ENCODE measurements around the gene BCL11A.

BCL11A gene

GRCh38 chr2:60534052-60534685, 19.3 kb downstream of the BCL11A start (continued):
- TF ChIP-seq CREB5 (CRISPR knock-in tag; IDR thresholded peaks at IDR 0.05; ENCODE audit: low read depth) (no peak), TCF4 (CRISPR knock-in tag; IDR thresholded peaks at IDR 0.05; ENCODE audit: borderline replicate concordance) (no peak)

GRCh38 chr2:60533101-60534051, 20.1 kb downstream of the BCL11A start:
- ATAC-seq, result peak; percentile 52
- TF ChIP-seq ESRRG (CRISPR knock-in tag; IDR thresholded peaks at IDR 0.05) (no peak), ZFP3 (CRISPR knock-in tag; IDR thresholded peaks at IDR 0.05) (no peak), ZNF8 (CRISPR knock-in tag; IDR thresholded peaks at IDR 0.05) (no peak), TOX (CRISPR knock-in tag; IDR thresholded peaks at IDR 0.05; ENCODE audit: borderline replicate concordance) (no peak), ZC3H10 (CRISPR knock-in tag; IDR thresholded peaks at IDR 0.05) (no peak), ZNF70 (CRISPR knock-in tag; IDR thresholded peaks at IDR 0.05) (no peak), TSHZ2 (CRISPR knock-in tag; IDR thresholded peaks at IDR 0.05) (no peak), RARB (CRISPR knock-in tag; IDR thresholded peaks at IDR 0.05) (no peak), ZNF565 (CRISPR knock-in tag; conservative IDR thresholded peaks at IDR 0.05; ENCODE audit: low read depth) (no peak), ISL1 (CRISPR knock-in tag; IDR thresholded peaks at IDR 0.05) (no peak), CSDC2 (CRISPR knock-in tag; IDR thresholded peaks at IDR 0.05) (no peak), PATZ1 (CRISPR knock-in tag; IDR thresholded peaks at IDR 0.05; ENCODE audit: borderline replicate concordance) (no peak)

- ATAC-seq, result peak; percentile 50
- TF ChIP-seq ZC3H10 (CRISPR knock-in tag; IDR thresholded peaks at IDR 0.05) (no peak), CSRNP3 (CRISPR knock-in tag; IDR thresholded peaks at IDR 0.05) (no peak), BACH2 (CRISPR knock-in tag; IDR thresholded peaks at IDR 0.05; ENCODE audit: borderline replicate concordance) (no peak), ZNF70 (CRISPR knock-in tag; IDR thresholded peaks at IDR 0.05) (no peak)
These were observed 21.0 kb downstream of the BCL11A start for GRCh38 chr2:60532421-60532820.

GRCh38 chr2:60531701-60532133, 21.7 kb downstream of the BCL11A start:
- no peak for ATAC-seq
- no peak for TF ChIP-seq ZNF565 (CRISPR knock-in tag; conservative IDR thresholded peaks at IDR 0.05; ENCODE audit: low read depth)

GRCh38 chr2:60530660-60531281, 22.7 kb downstream of the BCL11A start:
- ATAC-seq, result peak; percentile 31
- TF ChIP-seq POU6F1 (CRISPR knock-in tag; IDR thresholded peaks at IDR 0.05; ENCODE audit: borderline replicate concordance, low read depth) (no peak), TCF4 (CRISPR knock-in tag; IDR thresholded peaks at IDR 0.05; ENCODE audit: borderline replicate concordance) (no peak), OSR1 (CRISPR knock-in tag; IDR thresholded peaks at IDR 0.05) (no peak), PPARA (CRISPR knock-in tag; IDR thresholded peaks at IDR 0.05; ENCODE audit: borderline replicate concordance) (no peak), ZFP30 (CRISPR knock-in tag; IDR thresholded peaks at IDR 0.05) (no peak), ZFP3 (CRISPR knock-in tag; IDR thresholded peaks at IDR 0.05) (no peak), TSHZ2 (CRISPR knock-in tag; IDR thresholded peaks at IDR 0.05) (no peak)

Data from SK-N-SH treated with all-trans-retinoic acid at 6 μM for 48 hours (cell line).